ENCODE measurements around the gene PKD1.

The PKD1 gene

GRCh38 chr16:2086106-2086742, 49.5 kb downstream of the PKD1 start:
- no peak for DNase-seq

- DNase-seq: no peak
These were observed 50.0 kb downstream of the PKD1 start for GRCh38 chr16:2085669-2086068.

DNA sequence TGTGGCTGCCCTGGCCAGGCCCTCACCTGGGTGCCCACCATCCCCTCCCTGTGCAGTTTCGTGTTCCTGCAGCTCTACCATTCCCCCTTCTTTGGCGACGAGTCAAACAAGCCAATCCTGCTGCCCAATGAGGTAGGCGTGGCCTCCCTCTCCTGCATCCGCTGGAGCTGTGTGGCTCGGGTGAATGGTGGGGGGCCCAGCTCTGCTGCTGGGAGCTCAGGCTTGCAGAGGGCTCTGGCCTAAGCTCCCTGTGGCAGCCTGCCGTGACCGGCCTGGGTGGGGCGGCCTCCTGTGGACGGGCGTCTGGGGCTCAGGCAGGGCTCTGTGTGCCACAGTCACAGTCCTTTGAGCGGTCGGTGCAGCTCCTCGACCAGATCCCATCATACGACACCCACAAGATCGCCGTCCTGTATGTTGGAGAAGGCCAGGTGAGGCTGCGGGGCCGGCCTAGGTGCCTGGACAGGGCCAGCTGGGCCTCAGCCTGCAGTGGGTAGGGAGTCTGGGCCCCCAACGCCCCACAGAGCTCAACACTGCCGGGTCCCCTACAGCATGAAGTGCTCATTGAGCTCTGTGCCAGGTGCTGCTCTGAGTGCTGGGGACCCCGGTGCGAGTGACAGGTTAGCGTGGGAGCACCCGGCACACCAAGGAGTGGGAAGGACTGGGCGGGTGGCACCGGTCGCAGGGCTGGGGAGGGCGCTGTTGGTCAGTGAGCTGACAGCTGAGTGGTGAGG, 50.6 kb downstream of the PKD1 start:
- no peak for DNase-seq

- DNase-seq: no peak
These were observed 51.6 kb downstream of the PKD1 start for GRCh38 chr16:2083876-2084780.

DNA sequence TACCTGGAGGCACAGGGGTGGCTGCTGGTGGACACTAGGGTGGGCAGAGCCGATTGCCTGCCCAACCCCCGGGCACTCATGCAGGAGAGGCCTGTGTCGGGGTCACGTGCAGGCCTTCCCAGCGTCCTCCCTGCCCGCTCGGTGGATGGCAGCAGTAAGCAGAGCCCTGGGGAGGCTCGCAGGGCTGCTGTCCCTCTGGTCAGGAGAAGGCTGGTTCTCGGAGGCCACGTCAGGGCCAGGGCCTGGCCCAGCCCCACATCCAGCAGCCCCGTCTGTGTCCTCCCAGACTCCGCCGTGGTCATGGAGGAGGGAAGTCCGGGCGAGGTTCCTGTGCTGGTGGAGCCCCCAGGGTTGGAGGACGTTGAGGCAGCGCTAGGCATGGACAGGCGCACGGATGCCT, 52.3 kb downstream of the PKD1 start:
- no peak for DNase-seq

DNA sequence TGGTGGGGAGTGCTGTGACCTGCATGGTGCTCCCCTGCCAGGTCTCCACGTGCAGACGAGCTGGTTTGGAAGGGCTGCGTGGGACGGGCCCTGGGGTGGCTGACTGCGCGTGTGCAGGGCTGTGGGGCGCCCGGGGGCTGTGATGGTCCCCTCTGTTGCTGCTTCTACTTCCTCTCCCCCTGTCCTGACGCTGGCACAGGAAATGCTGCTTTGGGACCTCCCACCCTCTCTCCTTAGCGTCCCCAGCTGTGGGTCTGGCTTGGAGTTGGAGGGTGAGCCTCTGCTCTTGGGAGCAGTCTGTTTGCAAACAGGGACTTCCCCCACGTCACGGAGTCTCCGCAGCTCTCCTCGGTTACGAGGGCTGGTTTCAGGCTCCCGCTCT, 52.7 kb downstream of the PKD1 start:
- DNase-seq: no peak

GRCh38 chr16:2082171-2082982, 53.3 kb downstream of the PKD1 start:
- no peak for DNase-seq

DNA sequence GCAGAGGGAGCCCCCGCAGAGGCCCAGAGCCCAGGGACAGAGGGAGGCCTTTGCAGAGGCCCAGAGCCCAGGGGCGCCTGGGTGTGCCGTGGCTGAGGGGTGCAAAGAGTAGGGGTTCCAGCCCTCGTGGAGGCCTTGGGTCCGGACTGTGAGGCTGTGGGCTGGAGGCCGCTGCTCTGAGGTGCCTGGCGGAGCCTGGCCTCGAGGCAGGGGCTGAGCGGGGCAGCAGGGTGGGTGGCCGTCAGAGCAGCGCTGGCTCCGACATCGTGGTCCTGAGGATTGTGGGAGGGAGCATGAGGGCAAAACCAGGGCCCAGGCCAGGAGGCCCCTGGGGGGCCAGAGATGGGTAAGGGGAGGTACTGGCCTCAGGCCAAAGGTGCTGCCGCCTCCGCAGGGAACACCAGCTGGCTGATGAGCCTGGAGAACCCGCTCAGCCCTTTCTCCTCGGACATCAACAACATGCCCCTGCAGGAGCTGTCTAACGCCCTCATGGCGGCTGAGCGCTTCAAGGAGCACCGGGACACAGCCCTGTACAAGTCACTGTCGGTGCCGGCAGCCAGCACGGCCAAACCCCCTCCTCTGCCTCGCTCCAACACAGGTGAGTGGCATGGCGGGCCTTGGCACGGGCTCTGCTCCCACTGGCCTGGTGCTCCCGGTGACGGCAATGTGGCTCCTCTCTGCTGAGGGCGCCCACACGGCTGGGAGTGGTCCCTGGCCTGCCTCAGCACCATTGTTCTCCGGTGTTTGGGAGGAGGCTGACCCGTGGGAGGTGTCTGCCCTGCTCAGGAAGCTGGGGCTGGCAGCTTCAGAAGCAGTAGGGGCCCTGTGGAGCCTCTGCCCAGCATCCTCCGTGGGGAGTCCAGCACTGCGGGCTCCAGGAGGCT, 54.3 kb downstream of the PKD1 start:
- DNase-seq: no peak

DNA sequence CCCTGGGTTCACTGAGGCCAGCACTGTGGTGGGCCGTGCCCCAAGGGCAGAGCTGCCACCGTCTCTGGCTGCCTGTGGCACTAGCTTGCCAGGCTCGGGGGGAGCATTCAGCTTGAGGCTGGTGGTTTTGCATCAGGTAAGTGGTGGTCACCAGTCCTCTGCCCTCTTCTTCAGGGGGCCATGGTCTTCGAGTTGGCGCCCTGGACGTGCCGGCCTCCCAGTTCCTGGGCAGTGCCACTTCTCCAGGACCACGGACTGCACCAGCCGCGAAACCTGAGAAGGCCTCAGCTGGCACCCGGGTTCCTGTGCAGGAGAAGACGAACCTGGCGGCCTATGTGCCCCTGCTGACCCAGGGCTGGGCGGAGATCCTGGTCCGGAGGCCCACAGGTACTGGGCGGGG, 55.7 kb downstream of the PKD1 start:
- no peak for DNase-seq

DNA sequence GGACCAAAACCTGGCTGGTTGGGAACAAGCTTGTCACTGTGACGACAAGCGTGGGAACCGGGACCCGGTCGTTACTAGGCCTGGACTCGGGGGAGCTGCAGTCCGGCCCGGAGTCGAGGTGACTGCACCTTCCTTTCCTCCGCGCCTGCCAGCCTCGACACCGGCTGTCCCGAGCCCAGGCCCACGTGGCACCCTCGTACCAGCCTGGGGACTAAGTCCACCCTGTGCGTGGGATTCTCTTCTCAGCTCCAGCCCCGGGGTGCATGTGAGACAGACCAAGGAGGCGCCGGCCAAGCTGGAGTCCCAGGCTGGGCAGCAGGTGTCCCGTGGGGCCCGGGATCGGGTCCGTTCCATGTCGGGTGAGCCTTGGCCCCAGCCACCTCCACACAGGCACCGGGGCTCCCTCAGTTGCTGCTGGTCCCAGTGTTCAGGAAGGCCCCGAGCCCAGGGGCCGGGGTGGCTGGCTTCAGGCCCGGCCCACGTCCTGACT, 56.3 kb downstream of the PKD1 start:
- DNase-seq: no peak

DNA sequence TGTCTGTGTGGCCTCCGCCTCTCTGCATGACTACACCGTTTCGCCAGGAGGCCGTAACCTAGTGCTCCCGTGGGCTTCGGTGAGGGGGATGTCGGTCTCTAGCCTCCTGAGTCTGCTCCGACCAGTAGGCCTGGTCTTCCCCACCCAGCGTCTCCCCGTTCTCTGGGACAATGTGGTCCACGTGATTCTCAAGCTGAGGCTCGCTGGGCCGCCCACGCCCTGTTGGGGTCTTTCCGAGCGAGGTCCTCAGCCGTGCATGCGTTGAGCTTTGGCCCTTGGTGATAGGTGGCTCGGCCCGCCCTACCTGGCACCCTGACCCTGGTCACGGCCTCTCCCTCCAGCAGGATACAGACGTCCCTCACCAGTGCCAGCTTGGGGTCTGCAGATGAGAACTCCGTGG, 57.0 kb downstream of the PKD1 start:
- DNase-seq: no peak

DNA sequence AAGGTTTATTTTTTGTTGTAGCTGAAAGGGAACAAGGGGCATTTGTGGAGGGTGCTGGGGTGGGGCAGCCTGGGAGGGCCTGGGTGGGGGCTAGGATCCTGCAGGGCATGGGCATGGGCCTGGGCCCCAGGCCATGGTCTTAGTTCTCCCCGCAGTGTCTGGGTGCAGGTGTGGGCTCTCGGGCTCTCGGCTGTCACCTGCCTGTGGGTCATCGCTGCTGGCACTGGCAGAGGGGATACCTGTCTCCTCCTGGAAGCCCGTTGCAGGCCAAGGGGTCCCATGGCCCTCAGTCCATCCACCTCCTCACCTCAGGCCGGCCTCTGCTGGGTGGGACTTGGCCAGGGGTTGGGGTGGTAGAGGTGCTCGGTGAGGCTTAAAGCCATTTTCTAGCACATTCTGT, 57.6 kb downstream of the PKD1 start:
- no peak for DNase-seq

- no peak for DNase-seq
These were observed 58.0 kb downstream of the PKD1 start for GRCh38 chr16:2077696-2078095.

- DNase-seq: no peak
These were observed 58.7 kb downstream of the PKD1 start for GRCh38 chr16:2077016-2077415.

DNA sequence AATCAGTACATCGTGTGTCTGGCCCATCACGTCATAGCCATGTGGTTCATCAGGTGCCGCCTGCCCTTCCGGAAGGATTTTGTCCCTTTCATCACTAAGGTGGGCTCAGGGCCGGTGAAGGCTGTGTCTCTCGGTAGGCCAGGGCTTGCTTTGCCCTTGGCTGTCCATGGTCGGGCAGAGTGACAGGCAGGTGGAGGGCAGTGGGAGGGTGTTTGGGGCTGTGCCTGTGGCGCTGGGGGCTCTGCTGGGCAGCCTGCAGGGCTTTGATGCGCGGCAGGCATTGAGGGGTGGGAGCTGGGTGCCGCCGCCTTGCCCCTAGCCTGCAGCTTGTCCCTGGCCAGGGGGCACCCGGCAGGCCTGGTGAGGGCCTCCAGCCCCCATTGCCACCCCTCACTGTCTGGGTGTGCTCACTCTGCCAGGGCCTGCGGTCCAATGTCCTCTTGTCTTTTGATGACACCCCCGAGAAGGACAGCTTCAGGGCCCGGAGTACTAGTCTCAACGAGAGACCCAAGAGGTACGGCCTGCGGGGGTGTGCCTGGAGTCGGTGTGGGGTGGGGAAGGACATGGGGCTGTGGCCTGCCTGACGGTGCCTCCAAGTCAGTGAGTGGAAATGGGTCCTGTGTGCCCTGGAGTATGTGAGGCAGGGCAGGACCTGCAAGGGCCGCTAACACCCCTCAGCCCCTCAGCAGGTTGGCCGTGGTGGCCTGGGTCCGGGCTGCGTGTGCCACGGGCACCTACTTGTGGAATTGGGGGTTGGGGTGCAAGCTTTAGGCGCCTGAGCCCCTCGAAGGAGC, 59.4 kb downstream of the PKD1 start:
- DNase-seq: no peak

DNA sequence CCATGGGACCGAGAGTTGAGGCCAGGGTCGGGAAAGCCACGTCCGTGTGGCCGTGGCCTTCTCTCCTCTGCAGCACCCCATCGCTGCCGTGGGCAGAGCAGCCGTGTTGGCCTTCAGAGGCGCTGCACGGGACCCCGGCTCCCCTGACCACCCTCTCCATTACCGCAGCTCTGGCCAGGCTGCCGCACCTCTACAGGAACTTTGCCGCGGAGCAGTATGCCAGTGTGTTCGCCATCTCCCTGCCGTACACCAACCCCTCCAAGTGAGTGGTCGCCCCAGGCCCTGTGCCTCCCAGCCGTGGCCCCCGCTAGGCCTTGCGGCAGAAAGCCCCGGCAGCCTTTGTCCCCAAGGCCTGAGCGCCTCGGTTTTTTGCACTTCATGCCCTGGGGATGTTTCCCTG, 60.1 kb downstream of the PKD1 start:
- DNase-seq: no peak

GRCh38 chr16:2074071-2074470, 61.6 kb downstream of the PKD1 start:
- DNase-seq: no peak

DNA sequence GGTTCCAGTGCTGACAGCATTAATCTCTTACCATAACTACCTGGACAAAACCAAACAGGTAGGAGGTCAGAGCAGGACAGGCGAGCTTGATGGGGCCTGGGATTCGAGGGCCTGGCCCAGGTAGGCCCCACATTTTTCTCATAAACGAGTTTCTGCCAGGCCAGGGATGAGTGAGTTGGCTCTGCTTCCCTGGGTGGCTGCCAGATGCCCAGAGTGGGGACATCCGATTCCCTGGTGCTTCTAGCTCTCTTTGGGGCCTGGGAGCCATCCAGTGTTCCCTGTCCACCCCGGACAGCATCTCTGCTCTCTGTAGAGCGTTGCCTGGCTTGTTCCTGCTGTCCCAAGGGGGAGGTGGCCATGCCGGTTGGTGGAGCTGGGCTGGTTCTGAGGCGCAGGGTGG, 62.8 kb downstream of the PKD1 start:
- DNase-seq: no peak

GRCh38 chr16:2071454-2072202, 64.1 kb downstream of the PKD1 start:
- no peak for DNase-seq

Data from activated CD4-positive, alpha-beta T cell treated with anti-CD3 and anti-CD28 coated beads, Interleukin-2, amount 50 U/mL, for 1 hour (primary cell).